ENCODE measurements around the gene PCDHA10.
A peak's percentile ranks its signal among the peaks of the same experiment; 100 is the strongest.
"Not testable (repeated sequence)": the region's sequence is repeated elsewhere in the genome, so short reads cannot be mapped to it uniquely, and the experiment has no call there.

The PCDHA10 gene, protein sequence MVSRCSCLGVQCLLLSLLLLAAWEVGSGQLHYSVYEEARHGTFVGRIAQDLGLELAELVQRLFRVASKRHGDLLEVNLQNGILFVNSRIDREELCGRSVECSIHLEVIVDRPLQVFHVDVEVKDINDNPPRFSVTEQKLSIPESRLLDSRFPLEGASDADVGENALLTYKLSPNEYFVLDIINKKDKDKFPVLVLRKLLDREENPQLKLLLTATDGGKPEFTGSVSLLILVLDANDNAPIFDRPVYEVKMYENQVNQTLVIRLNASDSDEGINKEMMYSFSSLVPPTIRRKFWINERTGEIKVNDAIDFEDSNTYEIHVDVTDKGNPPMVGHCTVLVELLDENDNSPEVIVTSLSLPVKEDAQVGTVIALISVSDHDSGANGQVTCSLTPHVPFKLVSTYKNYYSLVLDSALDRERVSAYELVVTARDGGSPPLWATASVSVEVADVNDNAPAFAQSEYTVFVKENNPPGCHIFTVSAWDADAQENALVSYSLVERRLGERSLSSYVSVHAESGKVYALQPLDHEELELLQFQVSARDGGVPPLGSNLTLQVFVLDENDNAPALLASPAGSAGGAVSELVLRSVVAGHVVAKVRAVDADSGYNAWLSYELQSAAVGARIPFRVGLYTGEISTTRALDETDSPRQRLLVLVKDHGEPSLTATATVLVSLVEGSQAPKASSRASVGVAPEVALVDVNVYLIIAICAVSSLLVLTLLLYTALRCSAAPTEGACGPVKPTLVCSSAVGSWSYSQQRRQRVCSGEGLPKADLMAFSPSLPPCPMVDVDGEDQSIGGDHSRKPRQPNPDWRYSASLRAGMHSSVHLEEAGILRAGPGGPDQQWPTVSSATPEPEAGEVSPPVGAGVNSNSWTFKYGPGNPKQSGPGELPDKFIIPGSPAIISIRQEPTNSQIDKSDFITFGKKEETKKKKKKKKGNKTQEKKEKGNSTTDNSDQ

DNA sequence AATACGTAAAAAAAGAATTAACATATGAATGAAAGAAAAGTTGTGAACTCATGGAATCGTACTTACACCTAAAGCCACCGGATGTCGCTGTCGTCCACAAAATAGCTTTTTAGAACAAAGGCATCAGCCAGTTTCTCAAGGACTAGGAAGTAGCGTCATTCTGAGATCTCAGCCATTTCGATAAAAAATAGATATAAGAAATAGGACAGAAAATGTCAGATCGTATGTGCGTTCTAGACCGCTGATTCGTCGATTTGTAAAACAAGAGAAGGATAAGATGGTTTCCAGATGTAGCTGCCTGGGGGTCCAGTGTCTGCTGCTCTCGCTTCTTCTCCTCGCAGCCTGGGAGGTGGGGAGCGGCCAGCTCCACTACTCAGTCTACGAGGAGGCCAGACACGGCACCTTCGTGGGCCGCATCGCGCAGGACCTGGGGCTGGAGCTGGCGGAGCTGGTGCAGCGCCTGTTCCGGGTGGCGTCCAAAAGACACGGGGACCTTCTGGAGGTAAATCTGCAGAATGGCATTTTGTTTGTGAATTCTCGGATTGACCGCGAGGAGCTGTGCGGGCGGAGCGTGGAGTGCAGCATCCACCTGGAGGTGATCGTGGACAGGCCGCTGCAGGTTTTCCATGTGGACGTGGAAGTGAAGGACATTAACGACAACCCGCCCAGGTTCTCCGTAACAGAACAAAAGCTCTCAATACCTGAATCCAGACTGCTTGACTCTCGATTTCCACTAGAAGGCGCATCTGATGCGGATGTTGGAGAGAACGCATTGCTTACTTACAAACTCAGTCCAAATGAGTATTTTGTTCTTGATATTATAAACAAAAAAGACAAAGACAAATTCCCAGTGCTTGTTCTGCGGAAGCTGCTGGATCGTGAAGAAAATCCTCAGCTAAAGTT is at the start of gene PCDHA10:
PCDHA10 (plus strand) TSS at position 126 of the 903 bp plus-strand sequence; CDS start at position 278, 152 bp downstream.
- FAIRE-seq, result peak; percentile 98

DNA sequence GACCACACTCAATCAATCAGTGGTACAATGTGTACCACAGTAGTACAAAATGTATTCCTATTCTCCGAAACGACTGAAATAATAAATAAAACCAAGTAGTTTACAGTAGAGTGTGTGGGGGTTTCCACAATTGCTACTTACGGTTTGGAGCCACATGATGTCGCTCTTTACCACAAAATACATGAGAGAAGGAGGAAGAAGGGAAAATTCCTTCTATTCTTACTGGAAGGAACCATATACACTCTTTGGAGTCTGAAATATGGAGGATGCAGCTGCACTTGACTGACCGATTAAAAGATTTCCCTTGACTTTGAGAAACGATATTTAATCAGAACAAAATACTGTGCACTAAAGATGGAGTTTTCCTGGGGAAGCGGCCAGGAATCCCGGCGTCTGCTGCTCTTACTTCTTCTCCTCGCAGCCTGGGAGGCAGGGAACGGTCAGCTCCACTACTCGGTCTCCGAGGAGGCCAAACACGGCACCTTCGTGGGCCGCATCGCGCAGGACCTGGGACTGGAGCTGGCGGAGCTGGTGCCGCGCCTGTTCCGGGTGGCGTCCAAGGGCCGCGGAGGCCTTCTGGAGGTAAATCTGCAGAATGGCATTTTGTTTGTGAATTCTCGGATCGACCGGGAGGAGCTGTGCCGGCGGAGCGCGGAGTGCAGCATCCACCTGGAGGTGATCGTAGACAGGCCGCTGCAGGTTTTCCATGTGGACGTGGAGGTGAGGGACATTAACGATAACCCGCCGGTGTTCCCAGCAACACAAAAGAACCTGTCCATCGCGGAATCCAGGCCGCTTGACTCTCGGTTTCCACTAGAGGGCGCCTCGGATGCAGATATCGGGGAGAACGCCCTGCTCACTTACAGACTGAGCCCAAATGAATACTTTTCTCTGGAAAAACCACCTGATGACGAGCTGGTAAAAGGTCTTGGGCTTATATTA is 48.6 kb upstream of the PCDHA10 start, which contains the start of gene PCDHA4:
PCDHA4 (plus strand) TSS at position 235 of the 942 bp plus-strand sequence.
- peak; percentile 96 for FAIRE-seq

DNA sequence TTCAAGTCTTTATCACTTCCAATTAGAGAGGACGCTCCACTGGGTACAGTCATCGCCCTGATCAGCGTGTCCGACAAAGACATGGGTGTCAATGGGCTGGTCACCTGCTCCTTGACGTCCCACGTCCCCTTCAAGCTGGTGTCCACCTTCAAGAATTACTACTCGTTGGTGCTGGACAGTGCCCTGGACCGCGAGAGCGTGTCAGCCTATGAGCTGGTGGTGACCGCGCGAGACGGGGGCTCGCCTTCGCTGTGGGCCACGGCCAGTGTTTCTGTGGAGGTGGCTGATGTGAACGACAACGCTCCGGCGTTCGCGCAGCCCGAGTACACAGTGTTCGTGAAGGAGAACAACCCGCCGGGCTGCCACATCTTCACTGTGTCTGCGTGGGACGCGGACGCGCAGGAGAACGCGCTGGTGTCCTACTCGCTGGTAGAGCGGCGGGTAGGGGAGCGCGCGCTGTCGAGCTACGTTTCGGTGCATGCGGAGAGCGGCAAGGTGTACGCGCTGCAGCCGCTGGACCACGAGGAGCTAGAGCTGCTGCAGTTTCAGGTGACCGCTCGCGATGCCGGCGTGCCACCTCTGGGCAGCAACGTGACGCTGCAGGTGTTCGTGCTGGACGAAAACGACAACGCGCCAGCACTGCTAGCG is 47.3 kb upstream of the PCDHA10 start:
- FAIRE-seq, result not testable (repeated sequence)

DNA sequence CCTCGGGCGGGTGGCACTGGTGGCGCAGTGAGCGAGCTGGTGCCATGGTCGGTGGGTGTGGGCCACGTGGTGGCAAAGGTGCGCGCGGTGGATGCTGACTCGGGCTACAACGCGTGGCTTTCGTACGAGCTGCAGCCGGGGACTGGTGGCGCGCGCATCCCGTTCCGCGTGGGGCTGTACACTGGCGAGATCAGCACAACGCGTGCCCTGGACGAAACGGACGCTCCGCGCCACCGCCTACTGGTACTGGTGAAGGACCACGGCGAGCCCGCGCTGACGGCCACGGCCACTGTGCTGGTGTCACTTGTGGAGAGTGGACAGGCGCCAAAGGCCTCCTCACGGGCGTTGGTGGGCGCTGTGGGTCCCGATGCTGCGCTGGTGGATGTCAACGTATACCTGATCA is 46.8 kb upstream of the PCDHA10 start:
- no peak for FAIRE-seq

DNA sequence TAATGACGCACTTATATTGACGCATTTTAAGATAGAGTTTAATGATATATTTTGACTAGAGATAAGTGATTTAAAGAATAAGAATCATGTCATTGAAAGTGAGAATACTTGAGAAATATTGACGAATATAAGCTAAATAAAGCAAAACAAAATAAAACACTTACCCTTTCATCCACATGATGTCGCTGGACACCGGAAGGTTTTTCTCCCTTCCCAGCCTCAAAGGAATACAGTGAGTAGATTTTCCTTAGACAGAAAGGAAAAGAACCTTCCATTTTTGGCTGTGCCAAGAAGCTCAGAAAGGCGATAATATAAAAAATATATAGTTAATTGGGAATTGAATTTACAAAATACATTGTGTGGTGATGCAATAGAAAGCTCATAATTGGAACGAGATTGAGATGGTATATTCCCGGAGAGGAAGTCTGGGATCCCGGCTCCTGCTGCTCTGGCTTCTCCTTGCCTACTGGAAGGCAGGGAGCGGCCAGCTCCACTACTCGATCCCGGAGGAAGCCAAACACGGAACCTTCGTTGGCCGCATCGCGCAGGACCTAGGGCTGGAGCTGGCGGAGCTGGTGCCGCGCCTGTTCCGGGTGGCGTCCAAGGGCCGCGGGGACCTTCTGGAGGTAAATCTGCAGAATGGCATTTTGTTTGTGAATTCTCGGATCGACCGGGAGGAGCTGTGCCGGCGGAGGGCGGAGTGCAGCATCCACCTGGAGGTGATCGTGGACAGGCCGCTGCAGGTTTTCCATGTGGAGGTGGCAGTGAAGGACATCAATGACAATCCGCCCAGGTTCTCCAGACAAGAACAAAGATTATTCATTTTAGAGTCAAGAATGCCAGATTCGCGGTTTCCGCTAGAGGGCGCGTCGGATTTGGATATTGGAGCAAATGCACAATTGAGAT is 34.1 kb upstream of the PCDHA10 start, which contains the start of gene PCDHA5:
PCDHA5 (plus strand) TSS at position 239 of the 906 bp plus-strand sequence.
- FAIRE-seq, result peak; percentile 95

DNA sequence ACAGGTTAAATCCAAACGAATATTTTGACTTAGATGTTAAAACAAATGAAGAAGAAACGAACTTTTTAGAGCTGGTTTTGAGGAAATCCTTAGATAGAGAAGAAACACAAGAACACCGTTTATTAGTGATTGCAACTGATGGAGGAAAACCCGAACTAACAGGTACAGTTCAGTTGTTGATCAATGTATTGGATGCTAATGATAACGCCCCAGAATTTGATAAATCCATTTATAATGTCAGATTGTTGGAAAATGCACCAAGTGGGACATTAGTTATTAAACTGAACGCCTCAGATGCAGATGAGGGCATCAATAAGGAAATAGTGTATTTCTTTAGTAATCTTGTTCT is 33.4 kb upstream of the PCDHA10 start:
- peak; percentile 14 for FAIRE-seq

DNA sequence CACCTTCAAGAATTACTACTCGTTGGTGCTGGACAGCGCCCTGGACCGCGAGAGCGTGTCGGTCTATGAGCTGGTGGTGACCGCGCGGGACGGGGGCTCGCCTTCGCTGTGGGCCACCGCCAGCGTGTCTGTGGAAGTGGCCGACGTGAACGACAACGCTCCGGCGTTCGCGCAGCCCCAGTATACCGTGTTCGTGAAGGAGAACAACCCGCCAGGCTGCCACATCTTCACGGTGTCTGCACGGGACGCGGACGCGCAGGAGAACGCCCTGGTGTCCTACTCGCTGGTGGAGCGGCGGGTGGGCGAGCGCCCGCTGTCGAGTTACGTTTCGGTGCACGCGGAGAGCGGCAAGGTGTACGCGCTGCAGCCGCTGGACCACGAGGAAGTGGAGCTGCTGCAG is 32.7 kb upstream of the PCDHA10 start:
- not testable (repeated sequence) for FAIRE-seq

DNA sequence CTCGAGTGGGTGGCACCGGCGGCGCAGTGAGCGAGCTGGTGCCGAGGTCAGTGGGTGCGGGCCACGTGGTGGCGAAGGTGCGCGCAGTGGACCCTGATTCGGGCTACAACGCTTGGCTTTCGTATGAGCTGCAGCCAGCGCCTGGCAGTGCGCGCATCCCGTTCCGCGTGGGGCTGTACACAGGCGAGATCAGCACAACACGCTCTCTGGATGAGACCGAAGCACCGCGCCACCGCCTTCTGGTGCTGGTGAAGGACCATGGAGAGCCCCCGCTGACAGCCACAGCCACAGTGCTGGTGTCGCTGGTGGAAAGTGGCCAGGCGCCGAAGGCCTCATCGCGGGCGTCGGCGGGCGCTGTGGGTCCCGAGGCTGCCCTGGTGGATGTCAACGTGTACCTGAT is 32.2 kb upstream of the PCDHA10 start:
- no peak for FAIRE-seq

DNA sequence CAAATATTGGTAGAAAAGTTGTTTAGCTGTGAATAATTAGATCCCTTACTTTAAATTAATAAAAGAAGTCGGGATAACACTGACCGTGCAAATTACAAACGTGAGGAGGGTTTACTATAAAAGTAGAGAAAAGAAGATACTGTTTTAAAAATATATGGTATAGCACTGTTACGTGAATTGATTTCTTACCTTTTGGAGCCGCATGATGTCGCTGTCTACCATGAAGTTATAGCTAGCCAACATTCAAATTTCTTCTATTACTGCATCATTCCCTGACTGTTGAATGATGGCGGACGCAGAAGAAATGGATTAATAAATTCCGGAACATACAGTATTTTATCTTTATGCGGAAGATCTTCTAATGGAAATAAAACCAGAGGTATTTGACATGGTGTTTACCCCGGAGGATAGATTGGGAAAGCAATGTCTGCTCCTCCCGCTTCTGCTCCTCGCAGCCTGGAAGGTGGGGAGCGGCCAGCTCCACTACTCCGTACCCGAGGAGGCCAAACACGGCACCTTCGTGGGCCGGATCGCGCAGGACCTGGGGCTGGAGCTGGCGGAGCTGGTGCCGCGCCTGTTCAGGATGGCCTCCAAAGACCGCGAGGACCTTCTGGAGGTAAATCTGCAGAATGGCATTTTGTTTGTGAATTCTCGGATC is 27.9 kb upstream of the PCDHA10 start, which contains the start of gene PCDHA6:
PCDHA6 (plus strand) TSS at position 257 of the 658 bp plus-strand sequence; CDS start at position 389, 132 bp downstream.
- peak; percentile 99 for FAIRE-seq

DNA sequence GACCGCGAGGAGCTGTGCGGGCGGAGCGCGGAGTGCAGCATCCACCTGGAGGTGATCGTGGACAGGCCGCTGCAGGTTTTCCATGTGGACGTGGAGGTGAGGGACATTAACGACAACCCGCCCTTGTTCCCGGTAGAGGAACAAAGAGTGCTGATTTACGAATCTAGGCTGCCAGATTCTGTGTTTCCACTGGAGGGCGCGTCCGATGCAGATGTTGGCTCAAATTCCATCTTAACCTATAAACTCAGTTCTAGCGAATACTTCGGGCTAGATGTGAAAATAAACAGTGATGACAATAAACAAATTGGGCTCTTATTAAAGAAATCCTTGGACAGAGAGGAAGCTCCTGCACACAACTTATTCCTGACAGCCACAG is 27.3 kb upstream of the PCDHA10 start:
- peak; percentile 39 for FAIRE-seq

DNA sequence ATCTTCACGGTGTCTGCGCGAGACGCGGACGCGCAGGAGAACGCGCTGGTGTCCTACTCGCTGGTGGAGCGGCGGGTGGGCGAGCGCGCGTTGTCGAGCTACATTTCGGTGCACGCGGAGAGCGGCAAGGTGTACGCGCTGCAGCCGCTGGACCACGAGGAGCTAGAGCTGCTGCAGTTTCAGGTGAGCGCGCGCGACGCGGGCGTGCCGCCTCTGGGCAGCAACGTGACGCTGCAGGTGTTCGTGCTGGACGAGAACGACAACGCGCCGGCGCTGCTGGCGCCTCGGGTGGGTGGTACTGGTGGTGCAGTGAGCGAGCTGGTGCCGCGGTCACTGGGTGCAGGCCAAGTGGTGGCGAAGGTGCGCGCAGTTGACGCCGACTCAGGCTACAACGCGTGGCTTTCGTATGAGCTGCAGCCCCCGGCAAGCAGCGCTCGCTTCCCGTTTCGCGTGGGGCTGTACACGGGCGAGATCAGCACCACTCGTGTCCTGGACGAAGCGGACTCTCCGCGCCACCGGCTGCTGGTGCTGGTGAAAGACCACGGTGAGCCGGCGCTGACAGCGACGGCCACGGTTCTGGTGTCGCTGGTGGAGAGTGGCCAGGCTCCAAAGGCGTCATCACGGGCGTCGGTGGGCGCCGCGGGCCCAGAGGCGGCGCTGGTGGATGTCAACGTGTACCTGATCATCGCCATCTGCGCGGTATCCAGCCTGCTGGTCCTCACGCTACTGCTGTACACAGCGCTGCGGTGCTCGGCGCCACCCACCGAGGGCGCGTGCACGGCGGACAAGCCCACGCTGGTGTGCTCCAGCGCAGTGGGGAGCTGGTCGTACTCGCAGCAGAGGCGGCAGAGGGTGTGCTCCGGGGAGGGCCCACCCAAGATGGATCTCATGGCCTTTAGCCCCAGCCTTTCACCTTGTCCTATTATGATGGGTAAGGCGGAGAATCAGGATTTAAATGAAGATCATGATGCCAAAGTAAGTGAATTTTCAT is 25.9 kb upstream of the PCDHA10 start:
- FAIRE-seq, result not testable (repeated sequence)

DNA sequence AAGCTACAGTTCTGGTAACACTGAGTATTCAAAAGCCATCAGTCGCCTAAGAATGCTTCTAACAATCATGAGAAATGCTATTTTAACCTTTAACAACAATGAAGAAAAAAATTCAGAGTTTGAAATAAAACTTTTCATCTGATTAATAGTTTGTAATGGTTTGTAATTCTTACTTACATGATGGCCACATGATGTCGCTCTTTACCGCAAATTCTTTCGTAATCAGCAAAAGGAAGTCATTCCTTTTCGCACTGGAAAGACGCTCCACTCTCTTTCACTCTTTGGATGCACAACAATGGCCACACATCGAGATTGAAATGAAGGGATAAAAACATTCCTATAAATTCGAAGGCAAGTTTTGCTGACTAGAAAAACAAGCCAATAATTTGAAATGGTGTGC is 21.7 kb upstream of the PCDHA10 start, which contains the start of gene PCDHA7:
PCDHA7 (plus strand) TSS at position 277 of the 400 bp plus-strand sequence; CDS start at position 392, 115 bp downstream.
- FAIRE-seq, result no peak

DNA sequence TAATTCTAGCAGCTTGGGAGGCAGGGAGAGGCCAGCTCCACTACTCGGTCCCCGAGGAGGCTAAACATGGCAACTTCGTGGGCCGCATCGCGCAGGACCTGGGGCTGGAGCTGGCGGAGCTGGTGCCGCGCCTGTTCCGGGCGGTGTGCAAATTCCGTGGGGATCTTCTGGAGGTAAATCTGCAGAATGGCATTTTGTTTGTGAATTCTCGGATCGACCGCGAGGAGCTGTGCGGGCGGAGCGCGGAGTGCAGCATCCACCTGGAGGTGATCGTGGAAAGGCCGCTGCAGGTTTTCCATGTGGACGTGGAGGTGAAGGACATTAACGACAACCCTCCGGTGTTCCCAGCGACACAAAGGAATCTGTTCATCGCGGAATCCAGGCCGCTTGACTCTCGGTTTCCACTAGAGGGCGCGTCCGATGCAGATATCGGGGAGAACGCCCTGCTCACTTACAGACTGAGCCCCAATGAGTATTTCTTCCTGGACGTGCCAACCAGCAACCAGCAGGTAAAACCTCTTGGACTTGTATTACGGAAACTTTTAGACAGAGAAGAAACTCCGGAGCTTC is 21.2 kb upstream of the PCDHA10 start:
- FAIRE-seq, result not testable (repeated sequence)

DNA sequence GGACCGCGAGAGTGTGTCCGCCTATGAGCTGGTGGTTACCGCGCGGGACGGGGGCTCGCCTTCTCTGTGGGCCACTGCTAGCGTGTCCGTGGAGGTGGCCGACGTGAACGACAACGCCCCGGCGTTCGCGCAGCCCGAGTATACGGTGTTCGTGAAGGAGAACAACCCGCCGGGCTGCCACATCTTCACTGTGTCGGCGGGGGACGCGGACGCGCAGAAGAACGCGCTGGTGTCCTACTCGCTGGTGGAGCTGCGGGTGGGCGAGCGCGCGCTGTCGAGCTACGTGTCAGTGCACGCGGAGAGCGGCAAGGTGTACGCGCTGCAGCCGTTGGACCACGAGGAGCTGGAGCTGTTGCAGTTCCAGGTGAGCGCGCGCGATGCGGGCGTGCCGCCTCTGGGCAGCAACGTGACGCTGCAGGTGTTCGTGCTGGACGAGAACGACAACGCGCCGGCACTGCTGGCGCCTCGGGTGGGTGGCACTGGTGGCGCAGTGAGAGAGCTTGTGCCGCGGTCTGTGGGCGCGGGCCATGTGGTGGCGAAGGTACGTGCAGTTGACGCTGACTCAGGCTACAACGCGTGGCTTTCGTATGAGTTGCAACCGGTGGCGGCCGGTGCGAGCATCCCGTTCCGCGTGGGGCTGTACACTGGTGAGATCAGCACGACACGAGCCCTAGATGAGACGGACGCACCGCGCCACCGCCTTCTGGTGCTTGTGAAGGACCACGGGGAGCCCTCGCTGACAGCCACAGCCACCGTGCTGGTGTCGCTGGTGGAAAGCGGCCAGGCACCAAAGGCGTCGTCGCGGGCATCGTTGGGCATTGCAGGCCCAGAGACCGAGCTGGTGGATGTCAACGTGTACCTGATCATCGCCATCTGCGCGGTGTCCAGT is 19.8 kb upstream of the PCDHA10 start:
- FAIRE-seq, result no peak

DNA sequence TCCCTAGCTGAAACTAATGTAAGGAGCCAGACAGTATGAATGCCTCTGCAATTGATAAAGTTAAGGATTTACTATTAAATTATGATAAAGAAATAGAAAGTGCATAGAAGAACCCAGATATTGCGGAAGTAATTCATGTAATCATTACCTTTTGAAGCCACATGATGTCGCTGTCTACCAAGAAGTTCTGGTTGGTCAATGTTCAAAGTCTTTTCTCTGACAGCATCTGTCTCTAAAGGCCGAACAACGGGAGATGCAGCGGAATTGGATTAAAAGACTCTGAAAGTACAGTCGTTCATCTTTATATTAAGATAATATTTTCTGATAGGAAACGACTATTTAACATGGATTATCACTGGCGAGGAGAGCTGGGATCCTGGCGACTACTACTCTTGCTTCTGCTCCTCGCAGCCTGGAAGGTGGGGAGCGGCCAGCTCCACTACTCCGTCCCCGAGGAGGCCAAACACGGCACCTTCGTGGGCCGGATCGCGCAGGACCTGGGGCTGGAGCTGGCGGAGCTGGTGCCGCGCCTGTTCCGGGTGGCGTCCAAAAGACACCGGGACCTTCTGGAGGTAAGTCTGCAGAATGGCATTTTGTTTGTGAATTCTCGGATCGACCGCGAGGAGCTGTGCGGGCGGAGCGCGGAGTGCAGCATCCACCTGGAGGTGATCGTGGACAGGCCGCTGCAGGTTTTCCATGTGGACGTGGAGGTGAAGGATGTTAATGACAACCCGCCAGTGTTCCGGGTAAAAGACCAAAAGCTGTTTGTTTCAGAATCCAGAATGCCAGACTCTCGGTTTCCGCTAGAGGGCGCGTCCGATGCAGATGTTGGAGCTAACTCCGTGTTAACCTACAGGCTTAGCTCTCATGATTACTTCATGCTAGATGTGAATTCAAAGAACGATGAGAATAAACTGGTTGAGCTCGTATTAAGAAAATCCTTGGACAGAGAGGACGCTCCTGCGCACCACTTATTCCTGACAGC is 14.4 kb upstream of the PCDHA10 start, which contains the start of gene PCDHA8:
PCDHA8 (plus strand) TSS at position 210 of the 985 bp plus-strand sequence; CDS start at position 345, 135 bp downstream.
- FAIRE-seq, result no peak

All from A204.1 (cell line).